ENCODE results near the gene S100A1. TPM values are rescaled to one million over a fixed set of nuclear protein-coding genes. Genes with fewer than 3 reads are reported as not detected.
A peak's percentile ranks its signal among the peaks of the same experiment; 100 is the strongest.

The S100A1 gene
- total RNA-seq, 1 experiment from 2014 or later, result not detected

DNA sequence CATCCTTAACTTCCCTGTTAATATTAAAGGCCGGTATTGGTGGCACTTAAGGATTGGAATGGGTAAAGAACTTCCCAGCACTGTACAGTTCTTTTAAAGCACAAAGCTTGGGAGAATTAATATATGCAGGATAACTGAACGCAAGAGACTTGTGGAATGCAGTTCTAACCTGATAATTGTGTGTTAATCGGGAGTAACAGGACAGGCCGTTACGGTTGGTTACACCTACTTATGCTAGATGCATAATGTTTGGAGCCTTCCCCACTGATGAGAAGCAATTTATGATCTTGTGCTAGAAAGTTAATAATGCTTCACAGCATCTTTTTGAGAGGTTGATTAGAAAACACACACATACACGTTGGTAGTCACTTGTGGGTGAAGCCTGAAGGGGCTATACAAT, 12.6 kb downstream of the S100A1 start:
- intact Hi-C loops (cut with micrococcal nuclease), result no loop called here
- H3K4me1 Mint-ChIP-seq (ENCODE audit: insufficient read depth, unreplicated experiment), result peaks cover 33% of the 10 kb centered on the region
- DNase-seq (ENCODE audit: unreplicated experiment), result no peak
- H3K9me3 Mint-ChIP-seq (ENCODE audit: unreplicated experiment), result no peaks in the 10 kb centered on the region
- no peaks in the 10 kb centered on the region for H3K27me3 Mint-ChIP-seq (ENCODE audit: insufficient read depth, unreplicated experiment)
- TF ChIP-seq, protein P1, sequence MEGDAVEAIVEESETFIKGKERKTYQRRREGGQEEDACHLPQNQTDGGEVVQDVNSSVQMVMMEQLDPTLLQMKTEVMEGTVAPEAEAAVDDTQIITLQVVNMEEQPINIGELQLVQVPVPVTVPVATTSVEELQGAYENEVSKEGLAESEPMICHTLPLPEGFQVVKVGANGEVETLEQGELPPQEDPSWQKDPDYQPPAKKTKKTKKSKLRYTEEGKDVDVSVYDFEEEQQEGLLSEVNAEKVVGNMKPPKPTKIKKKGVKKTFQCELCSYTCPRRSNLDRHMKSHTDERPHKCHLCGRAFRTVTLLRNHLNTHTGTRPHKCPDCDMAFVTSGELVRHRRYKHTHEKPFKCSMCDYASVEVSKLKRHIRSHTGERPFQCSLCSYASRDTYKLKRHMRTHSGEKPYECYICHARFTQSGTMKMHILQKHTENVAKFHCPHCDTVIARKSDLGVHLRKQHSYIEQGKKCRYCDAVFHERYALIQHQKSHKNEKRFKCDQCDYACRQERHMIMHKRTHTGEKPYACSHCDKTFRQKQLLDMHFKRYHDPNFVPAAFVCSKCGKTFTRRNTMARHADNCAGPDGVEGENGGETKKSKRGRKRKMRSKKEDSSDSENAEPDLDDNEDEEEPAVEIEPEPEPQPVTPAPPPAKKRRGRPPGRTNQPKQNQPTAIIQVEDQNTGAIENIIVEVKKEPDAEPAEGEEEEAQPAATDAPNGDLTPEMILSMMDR (IDR thresholded peaks at IDR 0.05; ENCODE audit: unreplicated experiment), result no peak
- no TSS peak for BruUV-seq (replicated peaks)
- CTCF ChIA-PET, result interaction anchor here (0.6 to 4.6 kb wide), 4 partner anchors 12 to 1393 kb away, joined by 3 to 23 read pairs (median 4); no protein-coding TSS in a partner anchor
- peak overlapping the region; percentile 26 for H3K27ac Mint-ChIP-seq (ENCODE audit: low read depth, unreplicated experiment)
- H3K36me3 Mint-ChIP-seq (ENCODE audit: insufficient read depth, unreplicated experiment), result peaks cover 100% of the 10 kb centered on the region
- no peak overlapping the region for H3K4me3 Mint-ChIP-seq (ENCODE audit: unreplicated experiment)
- POLR2A ChIA-PET, result interaction anchor here (2.6 to 46.1 kb wide), 3 partner anchors 9 to 25 kb away, joined by 10 to 1272 read pairs (median 66); partner anchors contain the start of genes S100A1, S100A13, S100A14 and S100A16

DNA sequence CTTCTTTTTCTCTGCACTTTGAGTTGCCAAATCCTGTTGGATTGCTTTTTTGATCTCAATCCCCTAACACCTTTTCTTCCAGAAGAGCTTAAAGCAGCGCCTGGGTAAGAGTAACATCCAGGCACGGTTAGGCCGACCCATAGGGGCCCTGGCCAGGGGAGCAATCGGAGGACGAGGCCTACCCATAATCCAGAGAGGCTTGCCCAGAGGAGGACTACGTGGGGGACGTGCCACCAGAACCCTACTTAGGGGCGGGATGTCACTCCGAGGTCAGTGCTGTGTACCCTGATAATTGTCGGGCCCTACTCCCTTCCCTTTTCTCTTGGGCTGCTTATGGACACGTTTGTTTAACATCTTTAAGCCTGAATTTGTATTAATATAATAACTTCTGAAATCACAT, 13.9 kb downstream of the S100A1 start:
- intact Hi-C loops (cut with micrococcal nuclease), result no loop called here
- Mint-ChIP-seq H3K27ac (ENCODE audit: low read depth, unreplicated experiment) (peak overlapping the region; percentile 26), H3K27me3 (ENCODE audit: insufficient read depth, unreplicated experiment) (no peaks in the 10 kb centered on the region), H3K9me3 (ENCODE audit: unreplicated experiment) (no peaks in the 10 kb centered on the region), H3K36me3 (ENCODE audit: insufficient read depth, unreplicated experiment) (peaks cover 100% of the 10 kb centered on the region), H3K4me1 (ENCODE audit: insufficient read depth, unreplicated experiment) (peaks cover 28% of the 10 kb centered on the region), H3K4me3 (ENCODE audit: unreplicated experiment) (no peak overlapping the region)
- ChIA-PET POLR2A (interaction anchor here (0.5 to 46.1 kb wide), 6 partner anchors 8 to 93 kb away, joined by 3 to 1272 read pairs (median 38); partner anchors contain the start of genes CHTOP, S100A1, S100A13 and S100A14), CTCF (no interaction called here)
- no peak for DNase-seq (ENCODE audit: unreplicated experiment)
- BruUV-seq (replicated peaks), result no TSS peak
- TF ChIP-seq, protein P1 (IDR thresholded peaks at IDR 0.05; ENCODE audit: unreplicated experiment), result no peak

DNA sequence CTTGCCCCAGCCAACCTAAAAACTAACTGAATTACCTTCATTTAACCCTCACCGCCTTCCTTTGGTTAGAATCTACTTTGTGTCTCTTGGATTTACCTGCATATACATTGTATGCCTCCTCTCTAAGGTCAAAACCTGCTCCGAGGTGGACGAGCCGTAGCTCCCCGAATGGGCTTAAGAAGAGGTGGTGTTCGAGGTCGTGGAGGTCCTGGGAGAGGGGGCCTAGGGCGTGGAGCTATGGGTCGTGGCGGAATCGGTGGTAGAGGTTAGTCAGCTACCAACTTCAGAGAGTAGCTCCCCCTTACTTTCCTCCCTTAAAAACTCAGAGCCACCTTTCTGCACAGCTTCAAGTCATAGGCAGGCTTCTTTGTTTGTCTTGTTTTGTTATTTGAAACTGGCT, 14.9 kb downstream of the S100A1 start:
- Mint-ChIP-seq H3K4me3 (ENCODE audit: unreplicated experiment) (no peak overlapping the region), H3K27ac (ENCODE audit: low read depth, unreplicated experiment) (no peak overlapping the region), H3K9me3 (ENCODE audit: unreplicated experiment) (no peaks in the 10 kb centered on the region), H3K36me3 (ENCODE audit: insufficient read depth, unreplicated experiment) (peaks cover 96% of the 10 kb centered on the region), H3K4me1 (ENCODE audit: insufficient read depth, unreplicated experiment) (peaks cover 21% of the 10 kb centered on the region), H3K27me3 (ENCODE audit: insufficient read depth, unreplicated experiment) (no peaks in the 10 kb centered on the region)
- TF ChIP-seq, protein P1 (IDR thresholded peaks at IDR 0.05; ENCODE audit: unreplicated experiment), result no peak
- CTCF ChIA-PET, result interaction anchor here (0.6 to 2.7 kb wide), 6 partner anchors 10 to 132 kb away, joined by 3 to 14 read pairs (median 6); no protein-coding TSS in a partner anchor
- intact Hi-C loops (cut with micrococcal nuclease), result no loop called here
- BruUV-seq (replicated peaks), result no TSS peak
- no peak for DNase-seq (ENCODE audit: unreplicated experiment)
- POLR2A ChIA-PET, result interaction anchor here (0.5 to 46.1 kb wide), 6 partner anchors 8 to 132 kb away, joined by 3 to 1272 read pairs (median 11); partner anchors contain the start of genes CHTOP, S100A1, S100A13 and S100A14

DNA sequence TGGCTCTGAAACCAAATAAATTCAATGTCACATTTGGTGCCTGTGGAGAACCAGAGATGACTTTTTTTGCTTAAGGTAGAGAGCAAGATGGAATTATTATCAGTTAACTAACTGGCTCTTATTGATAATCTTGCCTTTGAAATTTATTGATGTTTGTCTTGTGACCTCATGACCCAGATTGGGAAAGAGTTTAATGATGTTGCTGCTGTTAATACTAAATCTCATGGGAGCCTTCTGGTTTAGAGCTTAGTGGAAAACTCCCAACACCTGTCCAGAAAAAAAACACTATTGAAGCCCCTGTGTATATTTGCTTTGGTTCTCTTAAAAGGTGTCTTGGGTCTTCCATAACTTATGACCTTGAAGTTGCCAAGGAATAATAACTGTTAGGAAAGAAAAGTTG, 15.6 kb downstream of the S100A1 start:
- TF ChIP-seq, protein P1 (IDR thresholded peaks at IDR 0.05; ENCODE audit: unreplicated experiment), result no peak
- no peak overlapping the region for H3K27ac Mint-ChIP-seq (ENCODE audit: low read depth, unreplicated experiment)
- ChIA-PET POLR2A (interaction anchor here (0.7 to 46.1 kb wide), 8 partner anchors 9 to 347 kb away, joined by 3 to 1272 read pairs (median 6); partner anchors contain the start of genes CHTOP, JTB, RPS27 and S100A1), CTCF (interaction anchor here (0.6 to 2.7 kb wide), 11 partner anchors 9 to 1595 kb away, joined by 3 to 14 read pairs (median 4); partner anchors contain the start of genes CHTOP, S100A1 and S100A13)
- no TSS peak for BruUV-seq (replicated peaks)
- no peaks in the 10 kb centered on the region for H3K9me3 Mint-ChIP-seq (ENCODE audit: unreplicated experiment)
- peaks cover 21% of the 10 kb centered on the region for H3K4me1 Mint-ChIP-seq (ENCODE audit: insufficient read depth, unreplicated experiment)
- H3K4me3 Mint-ChIP-seq (ENCODE audit: unreplicated experiment), result no peak overlapping the region
- intact Hi-C loops (cut with micrococcal nuclease), result no loop called here
- peaks cover 90% of the 10 kb centered on the region for H3K36me3 Mint-ChIP-seq (ENCODE audit: insufficient read depth, unreplicated experiment)
- DNase-seq (ENCODE audit: unreplicated experiment), result no peak
- H3K27me3 Mint-ChIP-seq (ENCODE audit: insufficient read depth, unreplicated experiment), result no peaks in the 10 kb centered on the region
